SK-N-DZ (cell line): ENCODE results near the gene CYP1A1.

Source experiments
- DNase-seq: peaks from one replicate; pipeline ENCODE4 v3.0.0-alpha.2; 2015; ENCODE audit warnings: low spot score

The CYP1A1 gene

DNA sequence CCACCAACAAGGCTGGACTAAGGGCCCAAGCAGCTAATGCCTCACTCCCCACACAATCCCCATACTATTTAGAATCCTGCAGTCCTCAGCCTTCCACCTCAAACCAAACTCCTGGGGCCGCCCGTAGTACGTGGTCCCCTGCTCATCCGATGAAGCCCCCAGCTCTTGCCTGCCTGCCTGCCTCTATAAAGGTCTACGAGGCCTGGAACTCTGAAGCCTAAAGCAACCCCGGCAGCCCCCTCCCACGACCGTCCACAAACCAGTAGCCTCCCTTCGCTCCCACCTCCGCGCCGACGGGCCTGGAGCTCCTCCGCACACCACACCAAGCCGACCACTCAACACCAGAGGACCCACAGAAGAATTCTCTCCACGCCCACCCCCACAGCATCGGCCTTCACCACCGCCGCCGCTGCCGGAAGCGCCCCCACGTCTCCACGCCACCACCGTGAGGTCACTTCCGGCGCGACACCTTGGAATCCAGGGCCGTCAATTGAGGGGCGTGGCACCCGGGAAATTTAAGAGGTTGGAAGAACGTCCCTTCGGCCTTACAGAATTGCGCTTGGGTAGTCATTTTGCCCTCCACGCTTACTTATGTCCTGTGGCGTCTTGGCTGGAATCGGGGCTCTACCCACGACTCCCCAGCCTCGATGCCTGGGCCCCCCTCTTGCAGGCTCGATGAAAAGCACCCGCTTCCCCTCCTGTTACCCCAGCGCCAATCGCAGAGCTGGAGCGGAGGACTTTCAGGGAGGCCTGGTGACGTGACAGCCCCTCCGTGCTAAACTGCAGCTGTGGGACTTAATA is 29.5 kb downstream of the CYP1A1 start, which contains the start of gene EDC3:
TSS of gene EDC3 (minus strand) at position 428 of the 801 bp plus-strand sequence. CDS start 20,900 bp downstream, outside the sequence.
- DNase-seq, result peak; percentile 85

DNA sequence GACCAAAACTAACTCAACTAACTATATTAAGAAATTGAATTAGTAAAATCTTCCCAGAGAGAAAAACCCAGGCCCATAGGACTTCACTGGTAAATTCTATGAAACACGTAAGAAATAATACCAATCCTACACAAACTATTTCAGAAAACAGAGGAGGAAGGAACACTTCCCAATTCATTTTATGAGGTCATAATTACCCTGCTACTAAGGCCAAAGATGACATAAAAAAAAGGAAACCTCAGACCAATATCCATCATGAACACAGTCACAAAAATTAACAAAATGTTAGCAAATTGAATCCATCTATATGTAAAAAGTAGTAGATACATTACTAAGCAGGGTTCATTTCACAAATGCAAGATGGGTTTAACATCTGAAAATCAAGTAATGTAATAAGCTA is 33.0 kb downstream of the CYP1A1 start:
- no peak for DNase-seq

DNA sequence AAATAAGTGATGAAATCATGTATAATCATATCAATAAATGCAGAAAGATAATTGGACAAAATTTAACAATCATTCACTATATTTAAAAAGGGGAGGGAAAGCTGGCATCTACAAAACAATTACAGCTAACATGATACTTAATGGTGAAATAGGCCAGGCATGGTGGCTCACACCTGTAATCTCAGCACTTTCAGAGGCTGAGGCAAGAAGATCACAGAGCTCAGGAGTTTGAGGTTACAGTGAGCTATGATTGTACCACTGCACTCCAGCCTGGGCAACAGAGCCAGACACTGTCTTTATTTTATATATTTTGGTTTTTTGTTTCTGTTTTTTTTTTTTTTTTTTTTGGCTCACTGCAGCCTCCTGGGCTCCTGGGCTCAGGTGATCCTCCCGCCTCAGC is 41.6 kb downstream of the CYP1A1 start:
- DNase-seq, result no peak

DNA sequence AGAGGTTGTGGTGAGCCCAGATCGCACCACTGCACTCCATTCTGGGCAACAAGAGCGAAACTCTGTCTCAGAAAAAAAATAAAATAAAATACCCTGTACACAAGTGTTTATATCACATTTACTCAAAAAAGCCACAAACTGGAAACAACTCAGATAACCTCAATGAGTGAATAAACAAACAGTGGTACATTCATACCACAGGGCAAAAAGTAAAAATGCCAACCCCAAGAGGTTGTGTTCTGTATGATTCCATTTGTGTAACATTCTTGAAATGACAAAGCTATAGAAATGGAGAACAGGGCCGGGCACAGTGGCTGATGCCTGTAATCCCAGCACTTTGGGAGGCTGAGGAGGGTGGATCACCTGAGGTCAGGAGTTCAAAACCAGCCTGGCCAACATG is 42.4 kb downstream of the CYP1A1 start:
- no peak for DNase-seq

DNA sequence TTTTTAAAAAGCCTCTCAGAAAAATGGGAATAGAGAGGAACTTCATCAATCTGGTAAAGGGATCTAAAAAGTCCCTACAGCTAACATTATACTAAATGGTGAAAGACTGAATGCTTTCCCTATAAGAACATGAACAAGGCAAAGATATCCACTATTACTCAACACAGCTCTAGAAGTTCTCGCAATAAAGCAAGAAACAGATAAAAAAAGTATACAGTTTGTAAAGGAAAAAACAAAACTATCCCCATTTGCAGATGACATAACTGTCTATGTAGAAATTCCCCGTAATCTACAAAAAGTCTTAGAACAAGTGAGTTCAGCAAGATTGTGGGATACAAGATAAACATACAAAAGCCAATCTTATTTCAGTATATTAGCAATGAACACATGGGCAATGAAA is 44.9 kb downstream of the CYP1A1 start:
- DNase-seq, result no peak

DNA sequence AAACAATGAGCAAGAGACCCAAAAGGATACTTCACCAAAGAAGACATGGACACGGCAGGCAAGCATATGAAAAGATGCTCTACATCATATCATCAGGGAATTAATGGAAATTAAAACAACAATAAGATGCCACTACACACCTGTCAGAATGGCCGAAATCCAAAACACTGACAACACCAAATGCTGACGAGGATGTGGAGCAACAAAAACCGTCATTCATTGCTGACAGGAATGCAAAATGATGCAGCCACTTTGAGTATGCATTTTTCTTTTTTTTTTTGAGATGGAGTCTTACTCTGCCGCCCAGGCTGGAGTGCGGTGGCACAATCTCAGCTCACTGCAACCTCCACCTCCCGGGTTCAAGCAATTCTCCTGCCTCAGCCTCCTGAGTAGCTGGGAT is 48.5 kb downstream of the CYP1A1 start:
- DNase-seq, result no peak

DNA sequence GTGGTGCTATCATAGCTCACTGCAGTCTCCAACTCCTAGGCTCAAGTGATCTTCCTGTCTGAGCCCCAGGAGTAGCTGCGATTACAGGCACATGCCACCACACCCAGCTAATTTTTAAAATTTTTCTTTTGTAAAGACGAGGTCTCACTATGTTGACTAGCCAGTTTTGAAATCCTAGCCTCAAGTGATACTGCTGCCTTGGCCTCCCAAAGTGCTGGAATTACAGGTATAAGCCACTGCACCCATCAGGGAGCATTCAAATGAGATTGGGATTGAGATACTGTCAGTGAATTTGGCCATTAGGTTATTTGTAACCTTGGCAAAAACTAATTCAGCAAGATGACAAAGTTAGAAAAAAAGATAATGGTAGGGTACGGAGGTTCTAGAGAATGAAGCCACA is 51.2 kb downstream of the CYP1A1 start:
- no peak for DNase-seq

DNA sequence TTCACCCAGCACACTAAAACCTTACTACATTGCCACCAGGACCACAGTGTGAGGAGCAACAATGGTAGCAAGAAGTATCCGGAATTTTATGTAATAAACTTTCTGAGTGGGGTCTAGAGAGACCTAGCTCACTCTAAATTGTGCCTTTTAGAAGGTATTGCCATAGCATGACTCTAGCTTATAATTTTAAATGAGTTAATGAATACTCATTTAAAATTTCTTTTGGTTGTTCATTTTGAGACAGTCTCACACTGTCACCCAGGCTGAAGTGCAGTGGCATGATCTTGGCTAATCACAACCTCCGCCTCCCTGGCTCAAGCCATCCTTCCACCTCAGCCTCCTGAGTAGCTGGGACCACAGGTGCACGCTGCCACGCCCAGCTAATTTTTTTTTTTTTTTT is 55.7 kb downstream of the CYP1A1 start:
- DNase-seq, result no peak
